SK-N-SH treated with all-trans-retinoic acid at 6 μM for 48 hours (cell line): ENCODE measurements around the gene NAA15.
A peak's percentile ranks its signal among the peaks of the same experiment; 100 is the strongest.

Source experiments
- ATAC-seq: fragments of 200-7000 bp; cut with Tn5 transposase; 3 replicates; pipeline ENCODE4 v1.9.1; 2020; ENCODE audit warnings: mild to moderate bottlenecking, moderate library complexity
- ARNTL ChIP-seq: fragments of 450-650 bp; formaldehyde crosslinking; IDR thresholded peaks from 2 replicates; pipeline ENCODE4 v1.5.0; 2020; ENCODE audit warnings: low read depth, mild to moderate bottlenecking, moderate library complexity, borderline replicate concordance
- BACH2 ChIP-seq: fragments of 250-450 bp; sonication (Bioruptor Pico); IDR thresholded peaks from 2 replicates; pipeline ENCODE4 v1.9.0; 2021; ENCODE audit warnings: mild to moderate bottlenecking, borderline replicate concordance
- CSDC2 ChIP-seq: fragments of 250-450 bp; sonication (Bioruptor Pico); IDR thresholded peaks from 2 replicates; pipeline ENCODE4 v1.5.0; 2020; ENCODE audit warnings: mild to moderate bottlenecking, moderate library complexity
- GLIS3 ChIP-seq: fragments of 250-450 bp; sonication (Bioruptor Pico); IDR thresholded peaks from 2 replicates; pipeline ENCODE4 v1.5.0; 2020; ENCODE audit warnings: mild to moderate bottlenecking, moderate library complexity
- ISL1 ChIP-seq: fragments of 250-450 bp; sonication (Bioruptor Pico); IDR thresholded peaks from 2 replicates; pipeline ENCODE4 v2.1.2; 2022; ENCODE audit warnings: mild to moderate bottlenecking, moderate library complexity
- OSR1 ChIP-seq: fragments of 250-450 bp; sonication (Bioruptor Pico); IDR thresholded peaks from 2 replicates; pipeline ENCODE4 v1.8.0; 2022; ENCODE audit warnings: moderate library complexity, mild to moderate bottlenecking, inconsistent platforms
- PPARA ChIP-seq: fragments of 250-450 bp; sonication (Bioruptor Pico); IDR thresholded peaks from 2 replicates; pipeline ENCODE4 v1.5.0; 2020; ENCODE audit warnings: mild to moderate bottlenecking, borderline replicate concordance
- SNAI2 ChIP-seq: fragments of 250-450 bp; sonication (Bioruptor Pico); IDR thresholded peaks from 2 replicates; pipeline ENCODE4 v1.5.0; 2020; ENCODE audit warnings: mild to moderate bottlenecking, moderate library complexity
- TOX ChIP-seq: fragments of 250-450 bp; sonication (Bioruptor Pico); IDR thresholded peaks from 2 replicates; pipeline ENCODE4 v1.8.0; 2021; ENCODE audit warnings: mild to moderate bottlenecking, moderate library complexity, borderline replicate concordance
- ZC3H10 ChIP-seq: fragments of 250-450 bp; sonication (Bioruptor Pico); IDR thresholded peaks from 2 replicates; pipeline ENCODE4 v1.5.1; 2021; ENCODE audit warnings: mild to moderate bottlenecking, moderate library complexity
- ZFP3 ChIP-seq: fragments of 250-450 bp; sonication (Bioruptor Pico); IDR thresholded peaks from 2 replicates; pipeline ENCODE4 v1.5.0; 2020; ENCODE audit warnings: mild to moderate bottlenecking, moderate library complexity
- ZNF565 ChIP-seq: fragments of 450-650 bp; formaldehyde crosslinking; conservative IDR thresholded peaks from 2 replicates; pipeline ENCODE4 v1.5.0; 2020; ENCODE audit warnings: low read depth, mild to moderate bottlenecking, moderate library complexity
- ZNF70 ChIP-seq: fragments of 450-650 bp; formaldehyde crosslinking; IDR thresholded peaks from 2 replicates; pipeline ENCODE4 v1.5.0; 2020; ENCODE audit warnings: mild to moderate bottlenecking, moderate library complexity
- TF ChIP-seq, protein P1 (sequence below): fragments of 250-450 bp; sonication (Bioruptor Pico); IDR thresholded peaks from 2 replicates; pipeline ENCODE4 v1.8.0; 2020; ENCODE audit warnings: mild to moderate bottlenecking, moderate library complexity, borderline replicate concordance
- TF ChIP-seq, protein P2 (sequence below): fragments of 250-450 bp; sonication (Bioruptor Pico); IDR thresholded peaks from 2 replicates; pipeline ENCODE4 v1.5.1; 2021; ENCODE audit warnings: mild to moderate bottlenecking, moderate library complexity
- TF ChIP-seq, protein P3 (sequence below): fragments of 250-450 bp; sonication (Bioruptor Pico); IDR thresholded peaks from 2 replicates; pipeline ENCODE4 v1.8.0; 2021; ENCODE audit warnings: low read depth, mild to moderate bottlenecking, moderate library complexity, borderline replicate concordance
- TF ChIP-seq, protein P4 (sequence below): fragments of 250-450 bp; sonication (Bioruptor Pico); IDR thresholded peaks from 2 replicates; pipeline ENCODE4 v1.5.1; 2020; ENCODE audit warnings: low read depth, mild to moderate bottlenecking, moderate library complexity
- TF ChIP-seq, protein P5 (sequence below): fragments of 250-450 bp; sonication (Bioruptor Pico); IDR thresholded peaks from 2 replicates; pipeline ENCODE4 v1.5.0; 2020; ENCODE audit warnings: mild to moderate bottlenecking, moderate library complexity

NAA15 gene

DNA sequence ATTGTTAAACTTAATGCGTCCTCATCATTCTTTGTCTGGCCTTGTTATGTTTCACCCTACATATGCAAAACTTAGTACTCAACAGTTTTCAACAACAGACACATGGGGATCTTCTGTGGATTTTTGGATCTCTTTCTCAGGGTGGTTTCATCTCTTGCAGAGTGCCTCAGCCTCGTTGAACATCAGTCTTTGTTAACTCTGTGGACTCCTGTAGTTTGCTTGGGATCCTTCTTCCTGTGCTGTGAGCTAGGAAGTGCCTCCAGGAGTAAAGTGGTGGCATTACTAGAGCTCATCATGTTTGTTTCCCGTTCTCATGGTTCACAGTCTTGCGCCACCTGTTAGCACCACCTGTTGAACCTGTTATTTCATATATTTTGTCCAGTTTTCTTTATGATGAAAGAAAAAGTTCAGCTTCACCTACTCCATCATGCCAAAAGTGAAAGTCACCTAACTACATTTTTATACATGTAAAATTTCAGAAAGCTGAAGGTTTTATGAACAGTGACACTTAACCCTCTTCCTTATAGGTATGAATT lies 28.4 kb downstream of the NAA15 start:
- TF ChIP-seq, protein P1, sequence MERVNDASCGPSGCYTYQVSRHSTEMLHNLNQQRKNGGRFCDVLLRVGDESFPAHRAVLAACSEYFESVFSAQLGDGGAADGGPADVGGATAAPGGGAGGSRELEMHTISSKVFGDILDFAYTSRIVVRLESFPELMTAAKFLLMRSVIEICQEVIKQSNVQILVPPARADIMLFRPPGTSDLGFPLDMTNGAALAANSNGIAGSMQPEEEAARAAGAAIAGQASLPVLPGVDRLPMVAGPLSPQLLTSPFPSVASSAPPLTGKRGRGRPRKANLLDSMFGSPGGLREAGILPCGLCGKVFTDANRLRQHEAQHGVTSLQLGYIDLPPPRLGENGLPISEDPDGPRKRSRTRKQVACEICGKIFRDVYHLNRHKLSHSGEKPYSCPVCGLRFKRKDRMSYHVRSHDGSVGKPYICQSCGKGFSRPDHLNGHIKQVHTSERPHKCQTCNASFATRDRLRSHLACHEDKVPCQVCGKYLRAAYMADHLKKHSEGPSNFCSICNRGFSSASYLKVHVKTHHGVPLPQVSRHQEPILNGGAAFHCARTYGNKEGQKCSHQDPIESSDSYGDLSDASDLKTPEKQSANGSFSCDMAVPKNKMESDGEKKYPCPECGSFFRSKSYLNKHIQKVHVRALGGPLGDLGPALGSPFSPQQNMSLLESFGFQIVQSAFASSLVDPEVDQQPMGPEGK (CRISPR knock-in tag) = no peak
- no peak for TF ChIP-seq CSDC2
- TF ChIP-seq ZFP3 (CRISPR knock-in tag) = no peak
- no peak for TF ChIP-seq GLIS3 (CRISPR knock-in tag)
- TF ChIP-seq, all 23 proteins: peak for 0
- 0 out of 3 replicates have a peak, but pooled peaks have one; percentile 25 for ATAC-seq

DNA sequence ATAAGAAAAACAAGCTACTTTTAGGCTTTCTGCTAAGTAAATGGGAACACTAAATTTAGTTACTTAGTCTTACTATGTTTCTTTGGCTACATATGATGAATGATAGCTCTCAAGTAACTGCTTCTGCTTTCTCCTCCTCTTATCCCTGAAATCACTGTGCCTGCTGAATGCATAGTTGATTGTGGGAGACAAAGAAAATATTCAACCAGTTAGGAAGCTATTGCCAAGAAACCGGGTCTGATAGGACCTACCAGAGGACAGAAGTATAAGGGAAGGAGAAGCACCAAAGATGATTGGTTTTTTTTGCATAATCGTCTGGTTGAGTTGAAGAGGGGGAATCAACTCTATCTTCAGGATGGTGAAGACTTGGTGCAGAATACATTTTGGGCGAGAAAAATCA lies 29.0 kb downstream of the NAA15 start:
- ATAC-seq = peak; percentile 67
- TF ChIP-seq ZNF565 (CRISPR knock-in tag) (no peak), CSDC2 (no peak), ZNF70 (CRISPR knock-in tag) (no peak), PPARA (no peak)
- TF ChIP-seq, protein P2, sequence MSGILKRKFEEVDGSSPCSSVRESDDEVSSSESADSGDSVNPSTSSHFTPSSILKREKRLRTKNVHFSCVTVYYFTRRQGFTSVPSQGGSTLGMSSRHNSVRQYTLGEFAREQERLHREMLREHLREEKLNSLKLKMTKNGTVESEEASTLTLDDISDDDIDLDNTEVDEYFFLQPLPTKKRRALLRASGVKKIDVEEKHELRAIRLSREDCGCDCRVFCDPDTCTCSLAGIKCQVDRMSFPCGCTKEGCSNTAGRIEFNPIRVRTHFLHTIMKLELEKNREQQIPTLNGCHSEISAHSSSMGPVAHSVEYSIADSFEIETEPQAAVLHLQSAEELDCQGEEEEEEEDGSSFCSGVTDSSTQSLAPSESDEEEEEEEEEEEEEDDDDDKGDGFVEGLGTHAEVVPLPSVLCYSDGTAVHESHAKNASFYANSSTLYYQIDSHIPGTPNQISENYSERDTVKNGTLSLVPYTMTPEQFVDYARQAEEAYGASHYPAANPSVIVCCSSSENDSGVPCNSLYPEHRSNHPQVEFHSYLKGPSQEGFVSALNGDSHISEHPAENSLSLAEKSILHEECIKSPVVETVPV (CRISPR knock-in tag) = no peak
- TF ChIP-seq, protein P1 (CRISPR knock-in tag) = no peak
- TF ChIP-seq, protein P3, sequence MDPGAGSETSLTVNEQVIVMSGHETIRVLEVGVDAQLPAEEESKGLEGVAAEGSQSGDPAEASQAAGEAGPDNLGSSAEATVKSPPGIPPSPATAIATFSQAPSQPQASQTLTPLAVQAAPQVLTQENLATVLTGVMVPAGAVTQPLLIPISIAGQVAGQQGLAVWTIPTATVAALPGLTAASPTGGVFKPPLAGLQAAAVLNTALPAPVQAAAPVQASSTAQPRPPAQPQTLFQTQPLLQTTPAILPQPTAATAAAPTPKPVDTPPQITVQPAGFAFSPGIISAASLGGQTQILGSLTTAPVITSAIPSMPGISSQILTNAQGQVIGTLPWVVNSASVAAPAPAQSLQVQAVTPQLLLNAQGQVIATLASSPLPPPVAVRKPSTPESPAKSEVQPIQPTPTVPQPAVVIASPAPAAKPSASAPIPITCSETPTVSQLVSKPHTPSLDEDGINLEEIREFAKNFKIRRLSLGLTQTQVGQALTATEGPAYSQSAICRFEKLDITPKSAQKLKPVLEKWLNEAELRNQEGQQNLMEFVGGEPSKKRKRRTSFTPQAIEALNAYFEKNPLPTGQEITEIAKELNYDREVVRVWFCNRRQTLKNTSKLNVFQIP = no peak

DNA sequence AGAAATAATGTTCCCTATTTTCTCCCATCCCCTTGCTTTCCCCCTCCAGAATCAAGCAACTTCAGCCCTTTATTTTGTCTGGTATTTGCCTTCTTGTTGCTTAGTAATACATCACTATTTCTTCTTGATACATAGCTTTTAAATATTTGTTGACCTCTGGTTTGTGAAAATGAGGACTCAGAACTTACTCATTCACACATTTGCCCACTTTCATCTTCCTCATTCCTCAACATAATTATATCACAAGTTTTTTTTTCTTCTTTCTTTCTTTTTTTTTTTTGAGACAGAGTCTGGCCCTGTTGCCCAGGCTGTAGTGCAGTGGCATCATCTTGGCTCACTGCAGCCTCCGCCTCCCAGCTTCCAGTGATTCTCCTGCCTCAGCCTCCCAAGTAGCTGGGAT lies 29.9 kb downstream of the NAA15 start:
- no peak for ATAC-seq

DNA sequence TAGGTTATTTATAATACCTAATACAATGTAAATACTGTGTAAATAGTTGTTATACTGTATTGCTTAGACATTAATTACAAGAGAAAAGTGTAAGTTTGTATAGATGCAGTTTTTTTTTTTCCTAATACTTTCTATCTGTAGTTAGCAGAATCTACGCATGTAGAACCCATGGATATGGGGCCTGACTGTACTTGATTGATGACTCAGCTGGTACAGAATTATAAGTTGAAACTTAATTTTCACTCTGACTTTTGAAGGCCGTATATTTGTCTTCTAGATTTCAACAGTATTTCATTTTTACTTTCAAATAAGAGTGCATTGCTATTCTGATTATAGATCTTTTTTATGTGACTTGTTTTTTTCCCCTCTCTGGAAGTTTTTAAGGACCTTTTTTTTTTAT lies 31.7 kb downstream of the NAA15 start:
- ATAC-seq = no peak; the same call in 2 of the 3 replicates
- no peak for TF ChIP-seq ZC3H10
- TF ChIP-seq ARNTL (CRISPR knock-in tag) = no peak
- TF ChIP-seq SNAI2 (CRISPR knock-in tag) = no peak
- TF ChIP-seq, protein P4, sequence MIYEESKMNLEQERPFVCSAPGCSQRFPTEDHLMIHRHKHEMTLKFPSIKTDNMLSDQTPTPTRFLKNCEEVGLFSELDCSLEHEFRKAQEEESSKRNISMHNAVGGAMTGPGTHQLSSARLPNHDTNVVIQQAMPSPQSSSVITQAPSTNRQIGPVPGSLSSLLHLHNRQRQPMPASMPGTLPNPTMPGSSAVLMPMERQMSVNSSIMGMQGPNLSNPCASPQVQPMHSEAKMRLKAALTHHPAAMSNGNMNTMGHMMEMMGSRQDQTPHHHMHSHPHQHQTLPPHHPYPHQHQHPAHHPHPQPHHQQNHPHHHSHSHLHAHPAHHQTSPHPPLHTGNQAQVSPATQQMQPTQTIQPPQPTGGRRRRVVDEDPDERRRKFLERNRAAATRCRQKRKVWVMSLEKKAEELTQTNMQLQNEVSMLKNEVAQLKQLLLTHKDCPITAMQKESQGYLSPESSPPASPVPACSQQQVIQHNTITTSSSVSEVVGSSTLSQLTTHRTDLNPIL (CRISPR knock-in tag) = no peak
- no peak for TF ChIP-seq ZNF565 (CRISPR knock-in tag)
- TF ChIP-seq, protein P3 = no peak
- no peak for TF ChIP-seq ZFP3 (CRISPR knock-in tag)
- TF ChIP-seq BACH2 (CRISPR knock-in tag) = no peak
- TF ChIP-seq ISL1 (CRISPR knock-in tag) = no peak
- no peak for TF ChIP-seq OSR1 (CRISPR knock-in tag)
- no peak for TF ChIP-seq TOX (CRISPR knock-in tag)

More for the DNA sequence above, 29.9 kb downstream of the NAA15 start:
- TF ChIP-seq, protein P5, sequence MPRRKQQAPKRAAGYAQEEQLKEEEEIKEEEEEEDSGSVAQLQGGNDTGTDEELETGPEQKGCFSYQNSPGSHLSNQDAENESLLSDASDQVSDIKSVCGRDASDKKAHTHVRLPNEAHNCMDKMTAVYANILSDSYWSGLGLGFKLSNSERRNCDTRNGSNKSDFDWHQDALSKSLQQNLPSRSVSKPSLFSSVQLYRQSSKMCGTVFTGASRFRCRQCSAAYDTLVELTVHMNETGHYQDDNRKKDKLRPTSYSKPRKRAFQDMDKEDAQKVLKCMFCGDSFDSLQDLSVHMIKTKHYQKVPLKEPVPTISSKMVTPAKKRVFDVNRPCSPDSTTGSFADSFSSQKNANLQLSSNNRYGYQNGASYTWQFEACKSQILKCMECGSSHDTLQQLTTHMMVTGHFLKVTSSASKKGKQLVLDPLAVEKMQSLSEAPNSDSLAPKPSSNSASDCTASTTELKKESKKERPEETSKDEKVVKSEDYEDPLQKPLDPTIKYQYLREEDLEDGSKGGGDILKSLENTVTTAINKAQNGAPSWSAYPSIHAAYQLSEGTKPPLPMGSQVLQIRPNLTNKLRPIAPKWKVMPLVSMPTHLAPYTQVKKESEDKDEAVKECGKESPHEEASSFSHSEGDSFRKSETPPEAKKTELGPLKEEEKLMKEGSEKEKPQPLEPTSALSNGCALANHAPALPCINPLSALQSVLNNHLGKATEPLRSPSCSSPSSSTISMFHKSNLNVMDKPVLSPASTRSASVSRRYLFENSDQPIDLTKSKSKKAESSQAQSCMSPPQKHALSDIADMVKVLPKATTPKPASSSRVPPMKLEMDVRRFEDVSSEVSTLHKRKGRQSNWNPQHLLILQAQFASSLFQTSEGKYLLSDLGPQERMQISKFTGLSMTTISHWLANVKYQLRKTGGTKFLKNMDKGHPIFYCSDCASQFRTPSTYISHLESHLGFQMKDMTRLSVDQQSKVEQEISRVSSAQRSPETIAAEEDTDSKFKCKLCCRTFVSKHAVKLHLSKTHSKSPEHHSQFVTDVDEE (CRISPR knock-in tag) = no peak
- no peak for TF ChIP-seq ZNF565 (CRISPR knock-in tag)
- TF ChIP-seq, protein P1 (CRISPR knock-in tag) = no peak
